ENCODE results near the gene GALNT6. TPM values are rescaled to one million over a fixed set of nuclear protein-coding genes. Genes with fewer than 3 reads are reported as not detected.

The GALNT6 gene
- total and polyA plus RNA-seq, 10 donors = 5.8 to 29.4 (median 18.2) TPM

GRCh38 chr12:51379571-51379970, 11.6 kb downstream of the GALNT6 start:
- TF ChIP-seq CTCF (IDR thresholded peaks at IDR 0.05 in 8 of 11, conservative IDR thresholded peaks at IDR 0.05 in 3 of 11) = no peak
- peaks cover 0 to 93% (median 19%) of the 10 kb centered on the region in 6 donors for H3K36me3 ChIP-seq
- 90 to 96% (median 94%) methylated on average over 8 to 11 of the region's 11 CpGs for WGBS, 5 donors

GRCh38 chr12:51378749-51379148, 12.5 kb downstream of the GALNT6 start:
- 59 to 72% (median 71%) methylated on average over 2 of the region's 2 CpGs for WGBS, 5 donors
- peaks cover 0 to 55% (median 21%) of the 10 kb centered on the region in 6 donors for H3K4me1 ChIP-seq
- no peak for DNase-seq
- H3K27ac ChIP-seq = no peak overlapping the region
- H3K9me3 ChIP-seq = no peaks in the 10 kb centered on the region
- intact Hi-C loops (cut with DNase I; ENCODE audit: low total_unique reads) = no loop called here
- peaks cover 0 to 3% (median 0%) of the 10 kb centered on the region in 7 donors for H3K27me3 ChIP-seq (replicated peaks in 1 of 7)
- TF ChIP-seq CTCF (IDR thresholded peaks at IDR 0.05 in 8 of 11, conservative IDR thresholded peaks at IDR 0.05 in 3 of 11) (no peak), POLR2A (IDR thresholded peaks at IDR 0.05) (no peak), POLR2AphosphoS5 (IDR thresholded peaks at IDR 0.05) (no peak)
- no peak overlapping the region for H3K4me3 ChIP-seq
- H3K36me3 ChIP-seq = peaks cover 0 to 97% (median 21%) of the 10 kb centered on the region in 6 donors

More at GRCh38 chr12:51379571-51379970, 11.6 kb downstream of the GALNT6 start:
- Histone ChIP-seq H3K4me3 (no peak overlapping the region), H3K27ac (no peak overlapping the region), H3K9me3 (no peaks in the 10 kb centered on the region), H3K27me3 (replicated peaks in 1 of 7) (peaks cover 0 to 3% (median 0%) of the 10 kb centered on the region in 7 donors), H3K4me1 (peaks cover 0 to 51% (median 20%) of the 10 kb centered on the region in 6 donors)
- DNase-seq = no peak
- intact Hi-C loops (cut with DNase I; ENCODE audit: low total_unique reads) = no loop called here

- TF ChIP-seq POLR2A (IDR thresholded peaks at IDR 0.05) (no peak), CTCF (IDR thresholded peaks at IDR 0.05 in 8 of 11, conservative IDR thresholded peaks at IDR 0.05 in 3 of 11) (no peak), POLR2AphosphoS5 (IDR thresholded peaks at IDR 0.05) (no peak)
- 91 to 95% (median 94%) methylated on average over 11 of the region's 11 CpGs for WGBS, 5 donors
- Histone ChIP-seq H3K4me3 (no peak overlapping the region), H3K9me3 (no peaks in the 10 kb centered on the region), H3K27me3 (replicated peaks in 1 of 7) (peaks cover 0 to 3% (median 0%) of the 10 kb centered on the region in 7 donors), H3K36me3 (peaks cover 0 to 88% (median 22%) of the 10 kb centered on the region in 6 donors), H3K4me1 (peaks cover 0 to 55% (median 19%) of the 10 kb centered on the region in 6 donors), H3K27ac (no peak overlapping the region)
- intact Hi-C loops (cut with DNase I; ENCODE audit: low total_unique reads) = no loop called here
- DNase-seq = peak; percentile 6
Measured at GRCh38 chr12:51377099-51377984, 13.9 kb downstream of the GALNT6 start.

GRCh38 chr12:51374856-51375255, 16.4 kb downstream of the GALNT6 start:
- no peak for TF ChIP-seq CTCF (IDR thresholded peaks at IDR 0.05 in 8 of 11, conservative IDR thresholded peaks at IDR 0.05 in 3 of 11)
- TF ChIP-seq POLR2A (IDR thresholded peaks at IDR 0.05) = no peak
- TF ChIP-seq POLR2AphosphoS5 (IDR thresholded peaks at IDR 0.05) = no peak
- H3K4me3 ChIP-seq = no peak overlapping the region
- intact Hi-C loops (cut with DNase I; ENCODE audit: low total_unique reads) = no loop called here
- WGBS, 5 donors = 64 to 78% (median 71%) methylated on average over 5 of the region's 5 CpGs
- peaks cover 0 to 74% (median 23%) of the 10 kb centered on the region in 6 donors for H3K36me3 ChIP-seq
- H3K27ac ChIP-seq = peak overlapping the region in 2 of 8 donors; percentile 1 to 5
- H3K4me1 ChIP-seq = peaks cover 0 to 67% (median 19%) of the 10 kb centered on the region in 6 donors
- H3K27me3 ChIP-seq (replicated peaks in 1 of 7) = peaks cover 0 to 3% (median 0%) of the 10 kb centered on the region in 7 donors
- peak; percentile 4 for DNase-seq
- H3K9me3 ChIP-seq = no peaks in the 10 kb centered on the region
